Progenitor cell of endocrine pancreas (in vitro differentiated cells): Measurements from ENCODE around the gene ANKS1B. TPM values are rescaled to one million over a fixed set of nuclear protein-coding genes. Genes with fewer than 3 reads are reported as not detected.

Experiments used
- DNase-seq: peaks from one replicate; pipeline ENCODE4 v3.0.0; 2021; ENCODE audit warnings: low spot score; ENCODE audit not compliant: unreplicated experiment
- H3K27ac Mint-ChIP-seq: 2 replicates; pipeline ENCODE4 v1.8.0; 2021; ENCODE audit warnings: mild to moderate bottlenecking, moderate library complexity, mixed read lengths
- H3K27me3 Mint-ChIP-seq: 2 replicates; pipeline ENCODE4 v1.8.0; 2021; ENCODE audit warnings: mixed read lengths
- H3K36me3 Mint-ChIP-seq: 2 replicates; pipeline ENCODE4 v1.8.0; 2022; ENCODE audit warnings: mixed read lengths; ENCODE audit not compliant: insufficient read depth
- H3K4me1 Mint-ChIP-seq: 2 replicates; pipeline ENCODE4 v1.8.0; 2021; ENCODE audit warnings: low read depth, mixed read lengths
- H3K4me3 Mint-ChIP-seq: 2 replicates; pipeline ENCODE4 v1.8.0; 2021; ENCODE audit warnings: low read depth, mild to moderate bottlenecking, moderate library complexity, mixed read lengths
- H3K9me3 Mint-ChIP-seq: 2 replicates; pipeline ENCODE4 v1.8.0; 2021; ENCODE audit warnings: low read depth, mixed read lengths
- CTCF ChIP-seq: fragments of 200-600 bp; sonication (generic); IDR thresholded peaks from one replicate; pipeline ENCODE4 v1.5.0; 2021; ENCODE audit warnings: antibody characterized with exemption, mild to moderate bottlenecking; ENCODE audit not compliant: unreplicated experiment
- total RNA-seq: library from RNA; stranded (reverse); gene quantifications from 2 replicates; pipeline ENCODE4 v1.2.1, GENCODE V29; 2021

The ANKS1B gene
- total RNA-seq, 1 donor from 2014 or later = 10.1 TPM

GRCh38 chr12:99386907-99387306 lies 597.8 kb downstream of the ANKS1B start:
- no peaks in the 10 kb centered on the region for H3K9me3 Mint-ChIP-seq
- peak; percentile 57 for TF ChIP-seq CTCF
- DNase-seq = no peak
- no peaks in the 10 kb centered on the region for H3K36me3 Mint-ChIP-seq
- H3K27me3 Mint-ChIP-seq = no peaks in the 10 kb centered on the region
- H3K27ac Mint-ChIP-seq = no peak overlapping the region
- no peak overlapping the region for H3K4me3 Mint-ChIP-seq
- no peaks in the 10 kb centered on the region for H3K4me1 Mint-ChIP-seq

- no peak for DNase-seq
- TF ChIP-seq CTCF = no peak
- Mint-ChIP-seq H3K4me3 (no peak overlapping the region), H3K9me3 (no peaks in the 10 kb centered on the region), H3K36me3 (no peaks in the 10 kb centered on the region), H3K27me3 (no peaks in the 10 kb centered on the region), H3K4me1 (no peaks in the 10 kb centered on the region), H3K27ac (no peak overlapping the region)
These were observed 601.5 kb downstream of the ANKS1B start for GRCh38 chr12:99383258-99383657.

- no peak overlapping the region for H3K4me3 Mint-ChIP-seq
- no peak overlapping the region for H3K27ac Mint-ChIP-seq
- DNase-seq = no peak
- TF ChIP-seq CTCF = no peak
- no peaks in the 10 kb centered on the region for H3K9me3 Mint-ChIP-seq
- H3K4me1 Mint-ChIP-seq = no peaks in the 10 kb centered on the region
- no peaks in the 10 kb centered on the region for H3K36me3 Mint-ChIP-seq
- H3K27me3 Mint-ChIP-seq = no peaks in the 10 kb centered on the region
These were observed 602.7 kb downstream of the ANKS1B start for GRCh38 chr12:99381992-99382391.

GRCh38 chr12:99380701-99381100 lies 604.0 kb downstream of the ANKS1B start:
- TF ChIP-seq CTCF = no peak
- Mint-ChIP-seq H3K27me3 (no peaks in the 10 kb centered on the region), H3K4me1 (no peaks in the 10 kb centered on the region), H3K36me3 (no peaks in the 10 kb centered on the region), H3K4me3 (no peak overlapping the region), H3K27ac (no peak overlapping the region), H3K9me3 (no peaks in the 10 kb centered on the region)
- DNase-seq = no peak

- no peak for TF ChIP-seq CTCF
- H3K4me3 Mint-ChIP-seq = no peak overlapping the region
- H3K9me3 Mint-ChIP-seq = no peaks in the 10 kb centered on the region
- H3K27ac Mint-ChIP-seq = no peak overlapping the region
- no peak for DNase-seq
- no peaks in the 10 kb centered on the region for H3K27me3 Mint-ChIP-seq
- H3K36me3 Mint-ChIP-seq = no peaks in the 10 kb centered on the region
- H3K4me1 Mint-ChIP-seq = no peaks in the 10 kb centered on the region
These were observed 610.7 kb downstream of the ANKS1B start for GRCh38 chr12:99374023-99374422.
